OCI-LY3 (cell line): ENCODE results near the gene AHNAK.

ENCODE experiments used
- H2AFZ ChIP-seq: fragments of 200-600, 300-600 bp; shearing (Covaris generic); 2 replicates; pipeline ENCODE4 v1.6.0; 2014; ENCODE audit warnings: antibody characterized with exemption, low read depth, low read length
- H3K27ac ChIP-seq: fragments of 200-600, 300-600 bp; sonication (generic); 2 replicates; pipeline ENCODE4 v1.5.1; 2014; ENCODE audit warnings: mild to moderate bottlenecking, low read length, moderate library complexity, mixed read lengths
- H3K27me3 ChIP-seq: fragments of 200-600, 300-600 bp; sonication (generic); 2 replicates; pipeline ENCODE4 v1.6.1; 2014; ENCODE audit warnings: low read depth, low read length, mixed read lengths
- H3K36me3 ChIP-seq: fragments of 200-600, 300-600 bp; sonication (generic); replicated peaks from 2 replicates; pipeline ENCODE3; 2014; ENCODE audit warnings: low read depth, low read length, mixed read lengths
- H3K4me1 ChIP-seq: fragments of 300-600, 200-600 bp; sonication (generic); 2 replicates; pipeline ENCODE4 v1.6.1; 2014; ENCODE audit warnings: low read length, mixed read lengths
- H3K4me2 ChIP-seq: fragments of 200-600, 300-600 bp; sonication (generic); 2 replicates; pipeline ENCODE4 v1.6.1; 2014; ENCODE audit warnings: low read length, mixed read lengths
- H3K4me3 ChIP-seq: fragments of 300-600, 200-600 bp; sonication (generic); 2 replicates; pipeline ENCODE4 v1.5.1; 2014; ENCODE audit warnings: antibody characterized with exemption, mild to moderate bottlenecking, low read length, moderate library complexity
- H3K79me2 ChIP-seq: fragments of 300-600, 200-600 bp; shearing (Covaris generic); 2 replicates; pipeline ENCODE4 v1.6.1; 2014; ENCODE audit warnings: mild to moderate bottlenecking, low read length, mixed read lengths
- H3K9ac ChIP-seq: fragments of 300-600, 200-600 bp; shearing (Covaris generic); 2 replicates; pipeline ENCODE4 v1.6.0; 2014; ENCODE audit warnings: mild to moderate bottlenecking, low read length, moderate library complexity
- H3K9me3 ChIP-seq: fragments of 200-600, 300-600 bp; shearing (Covaris generic); 2 replicates; pipeline ENCODE4 v1.6.1; 2014; ENCODE audit warnings: low read length, mixed read lengths; ENCODE audit not compliant: insufficient read depth
- H4K20me1 ChIP-seq: fragments of 200-600, 300-600 bp; sonication (generic); 2 replicates; pipeline ENCODE4 v1.6.1; 2016; ENCODE audit warnings: low read length, mixed read lengths; ENCODE audit not compliant: insufficient read depth
- CTCF ChIP-seq: fragments of 200-600, 300-600 bp; sonication (generic); IDR thresholded peaks from 2 replicates; pipeline ENCODE4 v1.5.1; 2014; ENCODE audit warnings: antibody characterized with exemption, low read length, low read depth
- EZH2phosphoT487 ChIP-seq: fragments of 200-600 bp; shearing (Covaris generic); IDR thresholded peaks from 2 replicates; pipeline ENCODE4 v1.6.1; 2018; ENCODE audit warnings: antibody characterized with exemption, mixed run types, low read depth

Gene AHNAK

GRCh38 chr11:62446091-62446490 lies 100.5 kb downstream of the AHNAK start:
- H3K9me3 ChIP-seq: no peaks in the 10 kb centered on the region
- no peak overlapping the region for H3K9ac ChIP-seq
- H2AFZ ChIP-seq: no peak overlapping the region
- H3K4me1 ChIP-seq: peaks cover 19% of the 10 kb centered on the region
- H3K4me3 ChIP-seq: no peak overlapping the region
- H4K20me1 ChIP-seq: no peaks in the 10 kb centered on the region
- no peaks in the 10 kb centered on the region for H3K36me3 ChIP-seq
- no peak overlapping the region for H3K4me2 ChIP-seq
- no peaks in the 10 kb centered on the region for H3K79me2 ChIP-seq
- no peak for TF ChIP-seq EZH2phosphoT487
- peaks cover 21% of the 10 kb centered on the region for H3K27me3 ChIP-seq
- H3K27ac ChIP-seq: no peak overlapping the region

- Histone ChIP-seq H3K79me2 (no peaks in the 10 kb centered on the region), H3K4me1 (peaks cover 20% of the 10 kb centered on the region), H2AFZ (no peak overlapping the region), H3K27me3 (peaks cover 21% of the 10 kb centered on the region), H3K36me3 (no peaks in the 10 kb centered on the region), H3K9ac (no peak overlapping the region), H4K20me1 (no peaks in the 10 kb centered on the region), H3K27ac (no peak overlapping the region), H3K4me2 (peak overlapping the region; percentile 86), H3K4me3 (peak overlapping the region; percentile 82; the same call in 1 of the 2 replicates), H3K9me3 (no peaks in the 10 kb centered on the region)
- TF ChIP-seq CTCF (no peak), EZH2phosphoT487 (no peak)
These were observed 101.3 kb downstream of the AHNAK start for GRCh38 chr11:62445314-62445740.

GRCh38 chr11:62444835-62445234 lies 101.8 kb downstream of the AHNAK start:
- peak overlapping the region; percentile 57 for H2AFZ ChIP-seq

GRCh38 chr11:62444236-62444833 lies 102.3 kb downstream of the AHNAK start:
- Histone ChIP-seq H3K9me3 (no peaks in the 10 kb centered on the region), H3K79me2 (no peaks in the 10 kb centered on the region), H3K27ac (peak overlapping the region; percentile 52), H3K4me2 (peak overlapping the region; percentile 86), H3K27me3 (peaks cover 21% of the 10 kb centered on the region), H3K9ac (peak overlapping the region; percentile 61), H3K36me3 (no peaks in the 10 kb centered on the region), H4K20me1 (no peaks in the 10 kb centered on the region), H3K4me1 (peaks cover 21% of the 10 kb centered on the region), H2AFZ (peak overlapping the region; percentile 57), H3K4me3 (peak overlapping the region; percentile 82)
- no peak for TF ChIP-seq CTCF
- no peak for TF ChIP-seq EZH2phosphoT487

More at GRCh38 chr11:62444835-62445234, 101.8 kb downstream of the AHNAK start:
- Histone ChIP-seq H3K27ac (no peak overlapping the region), H3K4me3 (peak overlapping the region; percentile 82), H3K4me2 (peak overlapping the region; percentile 86), H4K20me1 (no peaks in the 10 kb centered on the region), H3K9ac (peak overlapping the region; percentile 61), H3K79me2 (no peaks in the 10 kb centered on the region), H3K4me1 (peaks cover 21% of the 10 kb centered on the region), H3K9me3 (no peaks in the 10 kb centered on the region), H3K27me3 (peaks cover 21% of the 10 kb centered on the region), H3K36me3 (no peaks in the 10 kb centered on the region)
- TF ChIP-seq EZH2phosphoT487 (no peak), CTCF (no peak)
